GM23338 (cell line): ENCODE results near the gene ARID4B. TPM values are rescaled to one million over a fixed set of nuclear protein-coding genes. Genes with fewer than 3 reads are reported as not detected.

Source experiments
- ATAC-seq: fragments of 200-7000 bp; cut with Tn5 transposase; 3 replicates; pipeline ENCODE4 v1.9.1; 2020
- DNase-seq: peaks from one replicate; pipeline ENCODE4 v3.0.0-alpha.2; 2015; ENCODE audit warnings: low spot score
- H2AFZ ChIP-seq: fragments of 200-600 bp; sonication (generic); 2 replicates; pipeline ENCODE4 v1.8.0; 2016; ENCODE audit warnings: antibody characterized with exemption, mild to moderate bottlenecking, moderate library complexity
- H3F3A ChIP-seq: fragments of 200-600 bp; sonication (generic); replicated peaks from 2 replicates; pipeline ENCODE4 v1.8.0; 2017; ENCODE audit warnings: antibody characterized with exemption, mixed run types, low read depth
- H3K27ac ChIP-seq: fragments of 200-600 bp; sonication (generic); 2 replicates; pipeline ENCODE4 v1.6.1; 2016; ENCODE audit warnings: low read depth
- H3K27me3 ChIP-seq: fragments of 200-600 bp; sonication (generic); 2 replicates; pipeline ENCODE4 v1.8.0; 2016; ENCODE audit warnings: mild to moderate bottlenecking, mixed run types, moderate library complexity; ENCODE audit not compliant: insufficient read depth
- H3K36me3 ChIP-seq: fragments of 200-600 bp; sonication (generic); 2 replicates; pipeline ENCODE4 v1.8.0; 2016; ENCODE audit warnings: mild to moderate bottlenecking; ENCODE audit not compliant: insufficient read depth
- H3K4me1 ChIP-seq: fragments of 200-600 bp; sonication (generic); 2 replicates; pipeline ENCODE4 v1.8.0; 2016; ENCODE audit warnings: mild to moderate bottlenecking, moderate library complexity; ENCODE audit not compliant: insufficient read depth
- H3K4me2 ChIP-seq: fragments of 200-600 bp; sonication (generic); 2 replicates; pipeline ENCODE4 v1.7.1; 2017; ENCODE audit warnings: mixed run types
- H3K4me3 ChIP-seq: fragments of 200-600 bp; sonication (generic); 2 replicates; pipeline ENCODE4 v1.6.1; 2016; ENCODE audit warnings: mixed run types
- H3K79me2 ChIP-seq: fragments of 200-600 bp; sonication (generic); replicated peaks from 2 replicates; pipeline ENCODE4 v1.8.0; 2017; ENCODE audit warnings: mild to moderate bottlenecking; ENCODE audit not compliant: insufficient read depth
- H3K9me2 ChIP-seq: fragments of 200-600 bp; sonication (generic); 2 replicates; pipeline ENCODE4 v1.8.0; 2017; ENCODE audit not compliant: insufficient read depth
- H4K20me1 ChIP-seq: fragments of 200-600 bp; sonication (generic); replicated peaks from 2 replicates; pipeline ENCODE4 v1.8.0; 2017; ENCODE audit warnings: mild to moderate bottlenecking; ENCODE audit not compliant: insufficient read depth
- H3K27ac Mint-ChIP-seq: 2 replicates; pipeline ENCODE4 v1.8.0; 2020; ENCODE audit warnings: inconsistent platforms, mild to moderate bottlenecking, moderate library complexity, mixed read lengths
- H3K27me3 Mint-ChIP-seq: 3 replicates; pipeline ENCODE4 v1.8.0; 2022; ENCODE audit warnings: low read depth, mild to moderate bottlenecking, moderate library complexity, mixed read lengths, inconsistent platforms; ENCODE audit not compliant: insufficient read depth, poor library complexity
- H3K36me3 Mint-ChIP-seq: 3 replicates; pipeline ENCODE4 v1.8.0; 2021; ENCODE audit warnings: low read depth, mild to moderate bottlenecking, inconsistent platforms, moderate library complexity, mixed read lengths
- H3K4me1 Mint-ChIP-seq: 3 replicates; pipeline ENCODE4 v1.8.0; 2020; ENCODE audit warnings: mild to moderate bottlenecking, inconsistent platforms, mixed read lengths
- H3K4me3 Mint-ChIP-seq: 3 replicates; pipeline ENCODE4 v1.8.0; 2021; ENCODE audit warnings: moderate library complexity, mild to moderate bottlenecking, inconsistent platforms, mixed read lengths
- H3K9me3 Mint-ChIP-seq: 3 replicates; pipeline ENCODE4 v1.8.0; 2020; ENCODE audit warnings: moderate library complexity, mild to moderate bottlenecking, inconsistent platforms, mixed read lengths
- CREB1 ChIP-seq: fragments of 250-450 bp; sonication (Bioruptor Pico); IDR thresholded peaks from 2 replicates; pipeline ENCODE4 v1.5.0; 2020; ENCODE audit warnings: low read depth, mild to moderate bottlenecking, moderate library complexity
- ETS1 ChIP-seq: IDR thresholded peaks from 2 replicates; pipeline ENCODE4 v1.6.1; 2016; ENCODE audit warnings: antibody characterized with exemption
- EZH2 ChIP-seq: fragments of 200-600 bp; sonication (generic); IDR thresholded peaks from one replicate; pipeline ENCODE4 v1.8.0; 2017; ENCODE audit warnings: antibody characterized with exemption, mild to moderate bottlenecking, low read depth; ENCODE audit not compliant: unreplicated experiment
- EZH2phosphoT487 ChIP-seq: fragments of 200-600 bp; sonication (generic); IDR thresholded peaks from one replicate; pipeline ENCODE4 v1.8.1; 2018; ENCODE audit warnings: antibody characterized with exemption; ENCODE audit not compliant: unreplicated experiment
- JUNB ChIP-seq: IDR thresholded peaks from one replicate; pipeline ENCODE4 v1.6.1; 2016; ENCODE audit warnings: antibody characterized with exemption; ENCODE audit not compliant: unreplicated experiment
- POLR2AphosphoS5 ChIP-seq: IDR thresholded peaks from 2 replicates; pipeline ENCODE4 v1.6.1; 2016; ENCODE audit warnings: antibody characterized with exemption, low read depth
- REST ChIP-seq: IDR thresholded peaks from one replicate; pipeline ENCODE4 v1.6.1; 2018; ENCODE audit warnings: antibody characterized with exemption; ENCODE audit not compliant: unreplicated experiment
- STAT1 ChIP-seq: IDR thresholded peaks from one replicate; pipeline ENCODE4 v1.6.1; 2016; ENCODE audit warnings: antibody characterized with exemption; ENCODE audit not compliant: unreplicated experiment
- ZNF462 ChIP-seq: fragments of 250-450 bp; sonication (Bioruptor Pico); IDR thresholded peaks from 2 replicates; pipeline ENCODE4 v1.5.0; 2020; ENCODE audit warnings: mild to moderate bottlenecking, moderate library complexity
- polyA plus RNA-seq: library from polyadenylated mRNA; unstranded; fragments of >200 nt; fragmentation: Nextera tagmentation; extraction: Ambion mirVana; gene quantifications from 2 replicates; pipeline ENCODE4 v1.2.1, GENCODE V29; 2016
- total RNA-seq: library from RNA; depleted of rRNA; stranded (reverse); fragments of >200 nt; shearing (Covaris generic); gene quantifications from 2 replicates; pipeline ENCODE4 v1.2.3, GENCODE V29; 2014

Gene ARID4B
- total and polyA plus RNA-seq, 2 experiments from 2014 or later, result 25.1 to 59.8 TPM

- no peak for DNase-seq
- Histone ChIP-seq H2AFZ (no peak overlapping the region), H3K4me3 (no peak overlapping the region), H3K79me2 (peaks cover 54% of the 10 kb centered on the region), H3K27ac (no peak overlapping the region), H4K20me1 (peaks cover 3% of the 10 kb centered on the region; the same call in 1 of the 2 replicates), H3F3A (no peaks in the 10 kb centered on the region), H3K4me1 (no peaks in the 10 kb centered on the region), H3K9me2 (no peaks in the 10 kb centered on the region), H3K36me3 (peaks cover 36% of the 10 kb centered on the region), H3K4me2 (no peak overlapping the region), H3K27me3 (no peaks in the 10 kb centered on the region)
- no peak overlapping the region for H3K27ac Mint-ChIP-seq
- TF ChIP-seq REST (no peak), STAT1 (no peak), JUNB (no peak), EZH2 (no peak), ETS1 (no peak), EZH2phosphoT487 (no peak), CREB1 (CRISPR knock-in tag) (no peak), ZNF462 (CRISPR knock-in tag) (no peak), POLR2AphosphoS5 (no peak)
- no peaks in the 10 kb centered on the region for H3K4me1 Mint-ChIP-seq
- peaks cover 7% of the 10 kb centered on the region for H3K27me3 Mint-ChIP-seq
- no peak overlapping the region for H3K4me3 Mint-ChIP-seq
- no peaks in the 10 kb centered on the region; the same call in 2 of the 3 replicates for H3K9me3 Mint-ChIP-seq
- no peak for ATAC-seq
- peaks cover 86% of the 10 kb centered on the region for H3K36me3 Mint-ChIP-seq
Observed at GRCh38 chr1:235145639-235146038, 182.3 kb downstream of the ARID4B start.
